Mesenteric fat pad (tissue), 1 donor: ENCODE data around the gene ABHD14A. TPM values are rescaled to one million over a fixed set of nuclear protein-coding genes. Genes with fewer than 3 reads are reported as not detected.
"Not testable (repeated sequence)": the region's sequence is repeated elsewhere in the genome, so short reads cannot be mapped to it uniquely, and the experiment has no call there.

Source experiments
- DNase-seq: peaks from one replicate; pipeline ENCODE4 v3.0.0-alpha.2; 2020; ENCODE audit warnings: low spot score
- total RNA-seq: library from RNA; stranded (reverse); fragmentation: NEBNext Ultra II Directional; extraction: Animal tissue kit (Norgen Biotek cat#: 25700); gene quantifications from one replicate; pipeline ENCODE4 v1.2.1, GENCODE V29; 2021
- donor health status: DM: yes; HTN: yes; CAD: no.

The ABHD14A gene
- total RNA-seq, 1 donor from 2014 or later: 17.7 TPM

GRCh38 chr3:51993657-51994056 is 18.8 kb downstream of the ABHD14A start:
- DNase-seq: not testable (repeated sequence)

- no peak for DNase-seq
Observed at GRCh38 chr3:51994530-51994929, 19.7 kb downstream of the ABHD14A start.

- peak; percentile 94 for DNase-seq
Observed at GRCh38 chr3:51995346-51996163, 20.7 kb downstream of the ABHD14A start, which contains the start of gene RPL29. TSS of gene RPL29 (minus strand) at chr3:51995895. CDS start at chr3:51995461, 434 bp downstream.

- no peak for DNase-seq
Observed at GRCh38 chr3:51997172-51997571, 22.3 kb downstream of the ABHD14A start.

GRCh38 chr3:51997935-51998596 is 23.2 kb downstream of the ABHD14A start:
- no peak for DNase-seq

- DNase-seq: no peak
Observed at GRCh38 chr3:51998774-51999173, 23.9 kb downstream of the ABHD14A start.

- no peak for DNase-seq
Observed at GRCh38 chr3:51999846-52000245, 25.0 kb downstream of the ABHD14A start.

- DNase-seq: no peak
Observed at GRCh38 chr3:52001443-52001974, 26.6 kb downstream of the ABHD14A start.

- no peak for DNase-seq
Observed at GRCh38 chr3:52002748-52003147, 27.9 kb downstream of the ABHD14A start.

GRCh38 chr3:52004163-52004787 is 29.4 kb downstream of the ABHD14A start:
- DNase-seq: no peak

GRCh38 chr3:52004906-52005395 is 30.1 kb downstream of the ABHD14A start:
- no peak for DNase-seq

- no peak for DNase-seq
Observed at GRCh38 chr3:52005571-52005986, 30.7 kb downstream of the ABHD14A start.

GRCh38 chr3:52006017-52006819 is 31.4 kb downstream of the ABHD14A start:
- no peak for DNase-seq

- DNase-seq: no peak
Observed at GRCh38 chr3:52006820-52007133, 31.9 kb downstream of the ABHD14A start.

- DNase-seq: no peak
Observed at GRCh38 chr3:52007291-52007690, 32.4 kb downstream of the ABHD14A start.

GRCh38 chr3:52010431-52010830 is 35.6 kb downstream of the ABHD14A start:
- no peak for DNase-seq

GRCh38 chr3:52012699-52013098 is 37.8 kb downstream of the ABHD14A start:
- no peak for DNase-seq

- DNase-seq: no peak
Observed at GRCh38 chr3:52013802-52014598, 39.1 kb downstream of the ABHD14A start.

GRCh38 chr3:52014613-52015012 is 39.7 kb downstream of the ABHD14A start:
- DNase-seq: no peak
